Measurements from ENCODE around the gene DOCK2.

DNA sequence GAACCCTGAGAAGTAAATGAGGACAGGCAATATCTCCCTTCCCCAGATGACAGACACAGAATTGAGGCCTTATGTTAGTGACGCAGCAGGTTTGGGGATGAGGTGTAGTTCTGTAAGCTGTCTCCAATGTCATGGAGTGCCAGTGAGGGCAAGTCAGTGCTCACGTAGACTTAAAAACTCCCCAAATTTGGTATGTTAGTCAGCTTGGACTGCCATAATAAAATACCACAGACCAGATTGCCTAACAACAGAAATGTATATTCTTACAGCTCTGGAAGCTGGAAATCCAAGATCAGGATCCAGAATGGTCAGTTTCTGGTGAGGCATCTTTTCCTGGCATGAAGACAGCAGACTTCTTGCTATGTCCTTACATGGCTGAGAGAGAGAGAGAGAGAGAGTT, 483.5 kb downstream of the DOCK2 start:
- TF ChIP-seq, protein P1, sequence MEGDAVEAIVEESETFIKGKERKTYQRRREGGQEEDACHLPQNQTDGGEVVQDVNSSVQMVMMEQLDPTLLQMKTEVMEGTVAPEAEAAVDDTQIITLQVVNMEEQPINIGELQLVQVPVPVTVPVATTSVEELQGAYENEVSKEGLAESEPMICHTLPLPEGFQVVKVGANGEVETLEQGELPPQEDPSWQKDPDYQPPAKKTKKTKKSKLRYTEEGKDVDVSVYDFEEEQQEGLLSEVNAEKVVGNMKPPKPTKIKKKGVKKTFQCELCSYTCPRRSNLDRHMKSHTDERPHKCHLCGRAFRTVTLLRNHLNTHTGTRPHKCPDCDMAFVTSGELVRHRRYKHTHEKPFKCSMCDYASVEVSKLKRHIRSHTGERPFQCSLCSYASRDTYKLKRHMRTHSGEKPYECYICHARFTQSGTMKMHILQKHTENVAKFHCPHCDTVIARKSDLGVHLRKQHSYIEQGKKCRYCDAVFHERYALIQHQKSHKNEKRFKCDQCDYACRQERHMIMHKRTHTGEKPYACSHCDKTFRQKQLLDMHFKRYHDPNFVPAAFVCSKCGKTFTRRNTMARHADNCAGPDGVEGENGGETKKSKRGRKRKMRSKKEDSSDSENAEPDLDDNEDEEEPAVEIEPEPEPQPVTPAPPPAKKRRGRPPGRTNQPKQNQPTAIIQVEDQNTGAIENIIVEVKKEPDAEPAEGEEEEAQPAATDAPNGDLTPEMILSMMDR (optimal IDR thresholded peaks at IDR 0.05 in 1 of 3, IDR thresholded peaks at IDR 0.05 in 1 of 3, conservative IDR thresholded peaks at IDR 0.05 in 1 of 3; ENCODE audit: extremely low read depth in 1 of 3, insufficient read depth in 2 of 3, low read length in 3 of 3): no peak
- no peak for TF ChIP-seq EZH2 (IDR thresholded peaks at IDR 0.05; ENCODE audit: low read length)

All from keratinocyte (primary cell).